KMS-11 (cell line): Measurements from ENCODE around the gene EEF1AKMT1.

Source experiments
- H2AFZ ChIP-seq: fragments of 200-600 bp; sonication (generic); 2 replicates; pipeline ENCODE4 v1.6.1; 2016; ENCODE audit warnings: antibody characterized with exemption, mixed run types, low read depth
- H3K27ac ChIP-seq: fragments of 200-600 bp; sonication (generic); 2 replicates; pipeline ENCODE4 v1.6.1; 2016; ENCODE audit warnings: mild to moderate bottlenecking, mixed run types
- H3K27me3 ChIP-seq: fragments of 200-600 bp; sonication (generic); 2 replicates; pipeline ENCODE4 v1.6.1; 2017; ENCODE audit warnings: mild to moderate bottlenecking, low read depth, mixed run types, moderate library complexity; ENCODE audit not compliant: insufficient read depth
- H3K36me3 ChIP-seq: fragments of 200-600 bp; sonication (generic); 2 replicates; pipeline ENCODE4 v1.6.1; 2017; ENCODE audit warnings: mild to moderate bottlenecking, mixed run types; ENCODE audit not compliant: insufficient read depth
- H3K4me1 ChIP-seq: fragments of 200-600 bp; sonication (generic); 2 replicates; pipeline ENCODE4 v1.6.1; 2016; ENCODE audit warnings: mild to moderate bottlenecking, low read depth, mixed run types; ENCODE audit not compliant: poor library complexity, severe bottlenecking
- H3K4me2 ChIP-seq: fragments of 200-600 bp; sonication (generic); 2 replicates; pipeline ENCODE4 v1.7.0; 2016; ENCODE audit warnings: mild to moderate bottlenecking, mixed run types
- H3K4me3 ChIP-seq: fragments of 200-600 bp; sonication (generic); IDR thresholded peaks from 2 replicates; pipeline ENCODE4 v1.6.1; 2017; ENCODE audit warnings: low read depth, low read length, mixed read lengths; ENCODE audit not compliant: insufficient read depth
- H3K79me2 ChIP-seq: fragments of 200-600 bp; sonication (generic); 2 replicates; pipeline ENCODE4 v1.6.1; 2016; ENCODE audit warnings: low read depth, mixed run types; ENCODE audit not compliant: insufficient read depth
- H3K9ac ChIP-seq: fragments of 200-600 bp; sonication (generic); 2 replicates; pipeline ENCODE4 v1.6.1; 2016; ENCODE audit warnings: mild to moderate bottlenecking, mixed run types
- H4K20me1 ChIP-seq: fragments of 200-600 bp; sonication (generic); 2 replicates; pipeline ENCODE4 v1.6.1; 2016; ENCODE audit warnings: mild to moderate bottlenecking, mixed run types; ENCODE audit not compliant: insufficient read depth
- CTCF ChIP-seq: fragments of 200-600 bp; sonication (generic); conservative IDR thresholded peaks from 2 replicates; pipeline ENCODE4 v1.6.1; 2017; ENCODE audit warnings: low read depth, mild to moderate bottlenecking, antibody characterized with exemption, low read length, moderate library complexity, mixed read lengths

The EEF1AKMT1 gene

GRCh38 chr13:20721454-20722357, 52.1 kb downstream of the EEF1AKMT1 start:
- TF ChIP-seq CTCF: no peak
- no peaks in the 10 kb centered on the region for H4K20me1 ChIP-seq
- no peaks in the 10 kb centered on the region for H3K27me3 ChIP-seq
- no peaks in the 10 kb centered on the region for H3K36me3 ChIP-seq
- no peak overlapping the region for H3K4me2 ChIP-seq
- no peaks in the 10 kb centered on the region for H3K4me1 ChIP-seq
- no peak overlapping the region for H3K9ac ChIP-seq
- H3K27ac ChIP-seq: no peak overlapping the region
- H3K4me3 ChIP-seq: no peak overlapping the region
- no peak overlapping the region for H2AFZ ChIP-seq
- no peaks in the 10 kb centered on the region for H3K79me2 ChIP-seq

- Histone ChIP-seq H2AFZ (no peak overlapping the region), H3K4me2 (no peak overlapping the region), H3K4me1 (no peaks in the 10 kb centered on the region), H3K27ac (no peak overlapping the region), H3K36me3 (no peaks in the 10 kb centered on the region), H4K20me1 (no peaks in the 10 kb centered on the region), H3K4me3 (no peak overlapping the region), H3K9ac (no peak overlapping the region), H3K27me3 (no peaks in the 10 kb centered on the region), H3K79me2 (no peaks in the 10 kb centered on the region)
- no peak for TF ChIP-seq CTCF
These were observed 52.7 kb downstream of the EEF1AKMT1 start for GRCh38 chr13:20721058-20721453.

GRCh38 chr13:20720499-20720898, 53.3 kb downstream of the EEF1AKMT1 start:
- Histone ChIP-seq H2AFZ (no peak overlapping the region), H3K4me2 (no peak overlapping the region), H3K4me3 (no peak overlapping the region), H3K36me3 (no peaks in the 10 kb centered on the region), H4K20me1 (no peaks in the 10 kb centered on the region), H3K27me3 (no peaks in the 10 kb centered on the region), H3K9ac (no peak overlapping the region), H3K79me2 (no peaks in the 10 kb centered on the region), H3K4me1 (no peaks in the 10 kb centered on the region), H3K27ac (no peak overlapping the region)
- no peak for TF ChIP-seq CTCF

GRCh38 chr13:20719783-20720182, 54.0 kb downstream of the EEF1AKMT1 start:
- H3K27ac ChIP-seq: no peak overlapping the region
- H2AFZ ChIP-seq: no peak overlapping the region
- H3K9ac ChIP-seq: no peak overlapping the region
- H3K79me2 ChIP-seq: no peaks in the 10 kb centered on the region
- H3K4me3 ChIP-seq: no peak overlapping the region
- no peaks in the 10 kb centered on the region for H3K36me3 ChIP-seq
- TF ChIP-seq CTCF: no peak
- H4K20me1 ChIP-seq: no peaks in the 10 kb centered on the region
- H3K4me1 ChIP-seq: no peaks in the 10 kb centered on the region
- no peak overlapping the region for H3K4me2 ChIP-seq
- no peaks in the 10 kb centered on the region for H3K27me3 ChIP-seq
